Hypothalamus (tissue), 51 donors: ENCODE data around the gene HMSD.
"Not testable (repeated sequence)": the region's sequence is repeated elsewhere in the genome, so short reads cannot be mapped to it uniquely, and the experiment has no call there.

Source experiments
- DNase-seq, 51 donors: peaks; one replicate each; lab custom pipeline; 2025; lab: John Stamatoyannopoulos, UW

The HMSD gene

GRCh38 chr18:63949068-63949737 is at the start of gene HMSD:
TSS of gene HMSD (plus strand) at chr18:63949301. CDS start at chr18:63953456, 4,155 bp downstream.
- DNase-seq = peak in 43 of 51 donors; percentile 12 to 82 (median 47)

GRCh38 chr18:63903851-63904570 is 45.1 kb upstream of the HMSD start:
- DNase-seq = no peak

- no peak for DNase-seq
These were observed 44.4 kb upstream of the HMSD start for GRCh38 chr18:63904694-63905093.

- DNase-seq = no peak
These were observed 43.7 kb upstream of the HMSD start for GRCh38 chr18:63905361-63905760.

- DNase-seq = no peak
These were observed 43.0 kb upstream of the HMSD start for GRCh38 chr18:63906056-63906455.

GRCh38 chr18:63907664-63908063 is 41.4 kb upstream of the HMSD start, which contains the start of gene SERPINB10:
TSS of gene SERPINB10 (plus strand) at chr18:63907958. CDS start at chr18:63915511, 7,553 bp downstream.
- DNase-seq = no peak

GRCh38 chr18:63908858-63909257 is 40.2 kb upstream of the HMSD start:
- no peak for DNase-seq

- no peak for DNase-seq
These were observed 39.2 kb upstream of the HMSD start for GRCh38 chr18:63909870-63910269.

- DNase-seq = no peak
These were observed 31.3 kb upstream of the HMSD start for GRCh38 chr18:63917817-63918216.

GRCh38 chr18:63922049-63922448 is 27.1 kb upstream of the HMSD start:
- DNase-seq = no peak

- no peak for DNase-seq
These were observed 24.6 kb upstream of the HMSD start for GRCh38 chr18:63924551-63924950.

- no peak for DNase-seq
These were observed 20.8 kb upstream of the HMSD start for GRCh38 chr18:63928331-63928730.

GRCh38 chr18:63929369-63929768 is 19.7 kb upstream of the HMSD start:
- not testable (repeated sequence) for DNase-seq

GRCh38 chr18:63930773-63931354 is 18.2 kb upstream of the HMSD start:
- no peak for DNase-seq

- peak in 48 of 51 donors; percentile 7 to 83 (median 56) for DNase-seq
These were observed 12.8 kb upstream of the HMSD start for GRCh38 chr18:63936156-63936931.

GRCh38 chr18:63936932-63937393 is 12.1 kb upstream of the HMSD start:
- DNase-seq = peak in 1 of 51 donors; percentile 12

GRCh38 chr18:63940008-63940407 is 9.1 kb upstream of the HMSD start:
- no peak for DNase-seq

- DNase-seq = not testable (repeated sequence)
These were observed 8.5 kb upstream of the HMSD start for GRCh38 chr18:63940543-63941050.

GRCh38 chr18:63947051-63947790 is 1.9 kb upstream of the HMSD start:
- DNase-seq = no peak

GRCh38 chr18:63951302-63951705 is 2.2 kb downstream of the HMSD start:
- no peak for DNase-seq
